NCI-H748 treated with DMSO at 0.1 percent for 48 hours (cell line): ENCODE results near the gene SIPA1L3.

ENCODE experiments used
- DNase-seq: peaks from one replicate; lab custom pipeline; 2025; lab: John Stamatoyannopoulos, UW

The SIPA1L3 gene

DNA sequence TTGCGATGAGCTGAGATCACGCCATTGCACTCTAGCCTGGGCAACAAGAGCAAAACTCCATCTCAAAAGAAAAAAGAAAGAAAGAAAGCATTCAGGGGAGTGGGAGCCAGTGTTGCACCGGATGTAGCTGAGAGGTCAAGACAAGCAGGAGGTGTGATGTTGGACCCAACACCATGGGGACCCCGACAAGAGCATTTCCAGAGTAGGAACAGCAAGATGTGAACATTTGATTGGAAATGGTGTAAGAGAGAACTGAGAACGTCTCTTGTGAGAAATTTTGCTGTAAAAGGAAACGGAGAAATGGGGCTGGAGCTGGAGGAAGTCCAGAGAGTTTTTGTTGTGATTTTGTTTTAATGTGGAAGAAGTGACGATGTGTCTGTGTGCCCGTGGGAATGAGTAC, 332.8 kb downstream of the SIPA1L3 start:
- DNase-seq, result no peak

DNA sequence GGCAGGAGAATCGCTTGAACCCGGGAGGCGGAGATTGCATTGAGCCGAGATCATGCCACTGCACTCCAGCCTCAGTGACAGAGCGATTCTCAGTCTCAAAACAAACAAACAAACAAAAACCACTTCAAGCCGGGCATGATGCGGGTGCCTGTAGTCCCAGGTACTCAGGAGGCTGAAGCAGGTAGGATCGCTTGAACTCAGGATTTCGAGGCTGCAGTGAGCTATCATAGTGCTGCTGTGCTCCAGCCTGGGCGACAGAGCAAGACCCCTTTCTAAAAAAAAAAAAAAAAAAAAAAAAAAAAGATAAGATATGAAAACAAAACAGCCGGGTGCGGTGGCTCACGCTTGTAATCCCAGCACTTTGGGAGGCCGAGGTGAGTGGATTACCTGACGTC, 336.3 kb downstream of the SIPA1L3 start:
- no peak for DNase-seq

DNA sequence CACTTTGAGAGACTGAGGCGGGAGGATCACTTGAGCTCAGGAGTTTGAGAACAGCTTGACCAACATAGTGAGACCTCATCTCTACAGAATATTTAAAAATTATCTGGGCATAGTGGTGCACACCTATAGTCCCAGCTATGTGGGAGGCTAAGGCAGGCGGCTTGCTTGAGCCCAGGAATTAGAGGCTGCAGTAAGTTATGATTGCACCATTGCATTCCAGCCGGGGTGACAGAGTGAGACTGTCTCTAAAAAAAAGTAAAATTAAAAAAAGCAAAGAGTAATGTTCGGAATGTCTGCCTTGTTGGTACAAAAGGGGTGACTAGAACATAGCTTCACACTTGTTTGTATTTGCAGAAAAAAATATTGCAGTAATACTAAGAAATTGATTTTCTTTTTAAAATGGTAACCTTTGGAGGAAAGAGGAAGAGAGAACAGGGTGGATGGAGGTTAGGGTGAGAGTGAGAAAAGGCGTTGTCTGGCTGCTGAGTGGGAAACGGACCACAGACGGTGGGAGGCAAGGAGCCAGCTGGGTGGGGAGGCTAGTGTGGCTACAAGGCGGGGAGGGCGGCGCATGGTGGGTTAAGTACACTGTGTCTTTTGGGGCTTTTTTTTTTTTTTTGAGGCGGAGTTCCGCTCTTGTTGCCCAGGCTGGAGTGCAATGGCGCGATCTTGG, 339.0 kb downstream of the SIPA1L3 start:
- no peak for DNase-seq

DNA sequence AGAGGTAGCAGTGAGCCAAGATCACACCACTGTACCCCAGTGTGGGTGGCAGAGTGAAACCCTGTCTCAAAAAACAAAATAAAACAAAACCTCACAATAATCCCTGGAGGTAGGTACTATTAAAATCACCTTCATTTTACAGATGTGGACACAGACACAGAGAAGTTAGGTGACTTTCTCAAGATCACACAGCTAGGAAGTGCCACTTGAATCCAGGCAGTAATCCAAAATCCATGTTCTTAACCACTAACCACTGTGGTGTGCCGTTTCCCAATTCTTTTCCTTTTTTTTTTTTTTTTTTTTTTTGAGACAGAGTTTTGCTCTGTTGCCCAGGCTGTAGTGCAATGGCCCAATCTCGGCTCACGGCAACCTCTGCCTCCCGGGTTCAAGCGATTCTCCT, 340.1 kb downstream of the SIPA1L3 start:
- DNase-seq, result no peak

DNA sequence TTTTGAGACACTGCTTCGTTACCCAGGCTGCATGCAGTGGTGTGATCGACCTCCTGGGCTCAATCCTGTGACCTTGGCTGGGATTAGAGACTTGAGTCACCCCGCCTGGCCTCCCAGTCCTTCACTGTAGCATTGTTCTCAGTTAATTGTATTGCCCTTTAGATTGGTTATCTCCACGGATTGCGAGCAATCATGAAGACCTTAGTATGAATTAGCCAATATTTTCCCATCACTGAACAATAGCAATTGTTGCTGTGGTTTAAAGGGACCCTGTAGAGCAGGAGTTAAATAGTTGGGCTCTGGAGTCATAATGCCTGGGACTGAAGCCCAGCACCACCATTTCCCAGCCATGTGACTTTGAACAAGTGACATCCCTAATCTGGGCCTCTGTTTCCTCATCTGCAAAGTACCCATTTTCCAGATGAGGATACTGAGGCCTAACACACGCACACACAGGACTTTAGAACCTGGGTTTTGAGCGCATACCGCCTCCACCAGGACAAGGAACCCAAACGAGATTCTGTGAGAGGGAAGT, 340.8 kb downstream of the SIPA1L3 start:
- no peak for DNase-seq

DNA sequence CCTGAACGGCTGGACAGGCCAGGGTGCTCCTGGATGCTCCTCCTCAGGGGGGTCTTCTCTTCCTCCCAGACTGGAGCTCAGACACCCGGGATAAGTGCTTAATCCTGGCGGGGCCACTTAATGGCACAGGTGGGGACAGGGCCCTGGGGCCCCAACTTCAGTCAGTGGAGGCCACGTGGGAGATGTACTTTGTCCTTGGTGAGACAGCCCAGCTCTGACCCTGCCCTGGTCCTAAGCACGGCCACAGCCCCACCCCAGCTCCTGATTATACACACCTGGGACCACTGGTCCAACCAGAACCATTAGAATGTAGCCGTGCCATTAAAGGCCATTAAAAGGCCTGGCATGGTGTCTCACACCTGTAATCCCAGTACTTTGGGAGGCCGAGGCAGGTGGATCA, 341.4 kb downstream of the SIPA1L3 start:
- no peak for DNase-seq

DNA sequence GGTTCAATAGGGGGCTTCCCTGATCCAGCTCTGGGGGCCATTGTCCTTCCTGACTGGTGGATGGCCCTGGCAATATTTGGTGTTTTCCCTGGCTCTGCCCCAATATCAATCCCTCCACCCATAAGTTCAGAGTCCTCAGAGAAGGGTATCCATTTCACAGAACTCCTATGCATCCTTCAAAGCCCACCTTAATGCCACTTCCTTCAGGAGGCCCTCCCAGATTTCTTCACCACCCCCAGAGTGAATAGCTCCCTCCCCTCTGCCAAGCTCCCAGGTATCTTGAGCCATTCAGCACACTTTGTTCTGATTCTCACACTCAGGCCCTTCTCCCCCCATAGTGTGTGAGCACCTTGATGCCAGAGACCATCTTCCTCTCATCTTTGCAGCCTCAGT, 343.4 kb downstream of the SIPA1L3 start:
- DNase-seq, result no peak

DNA sequence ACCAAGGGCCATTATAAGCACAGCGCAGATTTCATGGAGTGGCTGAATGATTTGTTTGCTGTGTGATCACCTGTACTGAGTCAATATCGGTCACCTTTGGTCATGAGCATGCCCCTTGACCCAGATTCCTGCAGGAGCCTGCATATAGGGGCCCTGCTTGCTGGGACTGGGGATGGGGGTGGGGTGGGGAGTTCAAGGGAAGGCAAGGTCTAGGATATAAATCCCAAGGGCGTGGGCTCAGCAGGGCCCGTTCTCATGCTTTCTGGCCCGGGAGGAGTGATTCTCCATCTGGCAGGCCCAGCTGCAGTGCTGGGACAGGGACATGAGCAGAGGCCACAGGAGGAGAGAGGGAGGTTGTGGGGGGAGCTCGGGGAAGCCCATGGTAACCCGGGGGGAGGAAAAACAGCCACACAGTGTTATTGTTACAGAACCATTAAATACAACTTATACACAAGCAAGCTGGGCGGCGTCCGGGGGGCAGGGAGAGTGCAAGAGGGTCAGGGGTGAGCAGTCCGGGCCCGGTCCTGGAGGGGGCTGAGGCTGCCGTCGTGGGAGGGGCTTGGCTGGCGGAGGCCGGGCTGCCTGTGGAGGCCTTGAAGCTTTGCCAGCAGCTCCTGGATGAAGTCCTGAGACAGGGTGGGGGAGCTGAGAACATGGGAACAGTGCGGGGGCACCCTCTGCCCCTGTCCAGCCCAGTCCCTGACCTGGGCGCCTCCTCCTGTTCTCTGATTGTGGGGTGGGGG, 344.0 kb downstream of the SIPA1L3 start:
- DNase-seq, result no peak

DNA sequence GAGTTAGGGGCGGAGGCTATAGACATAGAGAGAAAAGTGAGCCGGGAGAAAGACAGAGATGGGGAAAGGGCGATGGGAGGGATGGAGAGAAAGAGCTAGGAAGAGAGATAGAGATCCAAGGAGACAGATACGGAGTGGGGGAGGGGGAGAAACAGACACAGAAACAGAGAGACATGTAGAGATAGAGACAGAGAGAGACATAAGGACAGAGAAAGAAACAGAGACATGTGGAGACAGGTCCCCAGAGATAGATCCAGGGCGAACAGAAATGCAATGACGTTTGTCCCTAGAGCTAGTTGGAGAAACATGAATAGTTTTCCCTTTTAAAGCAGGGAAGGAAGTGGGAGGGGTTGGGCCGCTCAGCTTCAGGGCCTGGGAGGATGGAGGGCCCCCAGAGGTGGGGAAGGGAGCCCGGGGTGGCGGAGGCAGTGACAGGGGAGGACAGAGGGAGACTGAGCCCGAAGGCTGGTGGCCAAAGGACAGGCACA, 344.6 kb downstream of the SIPA1L3 start:
- DNase-seq, result no peak

DNA sequence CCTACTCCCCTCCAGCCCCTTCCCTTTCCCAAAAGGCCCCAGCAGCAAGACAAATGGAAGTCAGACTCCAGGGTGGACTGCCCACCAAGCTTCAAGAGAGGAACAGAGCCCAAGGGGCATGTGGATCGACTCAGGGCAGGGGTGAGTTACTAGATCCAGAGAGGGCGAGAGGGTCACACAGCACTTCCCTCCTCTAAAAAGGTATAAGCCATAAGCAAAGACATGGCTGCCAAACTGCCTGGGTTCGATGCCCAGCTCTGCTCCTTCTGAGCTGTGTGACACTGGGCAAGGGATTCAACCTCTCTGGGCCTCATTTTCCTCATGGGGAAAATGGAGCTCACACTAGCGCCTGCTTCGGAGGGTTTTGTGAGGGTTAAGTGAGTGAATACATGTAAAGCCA, 345.4 kb downstream of the SIPA1L3 start:
- DNase-seq, result no peak

DNA sequence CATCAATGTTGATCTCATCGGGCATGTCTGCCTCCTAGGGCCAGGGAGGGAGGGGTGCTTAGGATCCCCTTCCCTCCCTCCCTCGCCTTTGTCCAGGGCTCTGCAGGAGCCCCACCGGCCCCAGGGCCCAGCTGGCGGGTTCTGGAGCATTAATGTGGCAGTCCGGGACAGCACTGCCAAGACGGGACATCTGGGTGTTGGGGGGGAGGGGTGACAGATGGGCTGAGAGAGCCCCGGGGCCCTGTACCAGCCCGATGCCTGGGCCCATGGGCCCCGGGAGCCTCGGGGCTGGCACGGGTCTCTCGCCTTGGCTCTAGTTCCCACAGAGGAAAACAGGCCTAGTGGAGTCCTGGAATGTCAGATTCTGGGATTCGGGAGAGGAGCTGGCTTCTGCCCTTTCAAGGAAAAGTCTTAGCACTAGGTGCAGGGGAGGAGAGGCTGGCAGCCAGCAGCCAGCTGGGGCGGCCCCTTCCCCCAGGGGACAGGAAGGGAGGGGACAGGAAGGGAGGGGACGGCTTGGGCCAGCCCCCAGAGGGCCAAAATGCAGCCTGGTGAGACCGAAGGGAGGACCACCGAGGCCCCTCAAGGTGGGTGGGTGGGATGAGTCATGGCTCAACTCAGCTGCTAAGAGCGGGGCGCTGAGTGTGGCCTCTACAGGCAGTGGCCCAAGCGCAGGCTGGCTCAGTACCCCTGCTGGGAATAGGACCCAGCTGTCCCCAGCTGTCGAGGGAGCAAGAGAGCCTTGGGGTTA, 346.1 kb downstream of the SIPA1L3 start:
- no peak for DNase-seq

DNA sequence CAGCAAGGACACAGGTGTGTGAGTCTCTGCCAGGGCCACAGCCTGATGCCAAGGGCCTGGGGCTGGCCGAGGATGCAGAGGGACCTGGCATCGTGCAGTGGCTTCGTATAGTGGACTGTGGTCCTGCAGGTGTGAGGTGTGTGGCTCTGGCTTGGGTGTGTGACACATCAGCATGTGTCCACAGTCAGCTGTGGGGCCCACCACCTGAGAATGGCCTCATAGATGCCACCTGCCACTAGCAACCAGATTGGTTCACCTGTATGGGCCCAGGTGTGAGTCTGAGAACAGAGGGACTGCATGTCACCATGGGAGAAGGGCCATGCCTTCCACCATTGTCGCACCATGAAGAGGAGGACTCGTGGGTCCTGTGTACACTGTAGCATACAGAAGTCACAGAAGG, 346.8 kb downstream of the SIPA1L3 start:
- DNase-seq, result no peak

DNA sequence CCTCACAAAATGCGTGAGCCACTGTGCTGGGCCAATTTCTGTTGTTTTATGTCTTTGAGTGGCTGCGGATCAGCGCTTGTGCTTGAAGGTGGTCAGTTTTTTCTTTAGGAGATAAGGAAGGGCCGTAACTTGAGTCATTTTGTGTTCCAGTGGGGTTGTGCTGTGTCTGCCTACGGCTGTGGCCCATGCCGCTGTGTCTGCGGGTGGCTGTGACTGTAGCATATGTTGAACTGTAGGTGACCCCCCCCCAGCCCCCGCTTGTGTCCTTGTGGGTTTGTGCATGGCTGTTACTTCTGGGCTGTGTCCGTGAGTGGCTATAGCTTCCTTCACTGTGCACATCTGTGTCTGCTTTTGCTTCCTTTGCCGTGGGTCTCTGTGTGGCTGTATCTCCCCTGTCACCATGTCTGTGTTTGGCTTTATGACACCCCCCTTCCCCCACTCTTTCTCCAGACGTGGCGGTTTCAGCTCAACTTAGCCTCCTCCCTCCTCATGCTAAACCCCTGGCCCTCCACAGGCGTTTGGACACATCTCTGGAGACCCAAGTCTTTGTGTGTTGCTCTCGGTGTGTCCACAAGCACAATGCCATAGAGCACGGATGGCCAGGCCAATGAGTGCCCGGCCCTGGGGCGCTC, 348.5 kb downstream of the SIPA1L3 start:
- DNase-seq, result no peak
